ENCODE data around the gene OSBPL3. TPM values are rescaled to one million over a fixed set of nuclear protein-coding genes. Genes with fewer than 3 reads are reported as not detected.

The OSBPL3 gene
- total RNA-seq, 4 donors from 2014 or later = 4.3 to 8.6 (median 7.1) TPM

- no peak for DNase-seq (ENCODE audit: low spot score)
- no peak for ATAC-seq (ENCODE audit: low FRiP score)
- no peak for TF ChIP-seq CTCF (IDR thresholded peaks at IDR 0.05)
These were observed 150.9 kb downstream of the OSBPL3 start for GRCh38 chr7:24828891-24829661.

- DNase-seq (ENCODE audit: low spot score) = no peak
- no peak for TF ChIP-seq CTCF (IDR thresholded peaks at IDR 0.05)
- no peak for ATAC-seq (ENCODE audit: low FRiP score)
These were observed 152.4 kb downstream of the OSBPL3 start for GRCh38 chr7:24827589-24827988.

GRCh38 chr7:24827027-24827426 is 153.0 kb downstream of the OSBPL3 start:
- ATAC-seq (ENCODE audit: low FRiP score) (no peak), DNase-seq (ENCODE audit: low spot score) (no peak)
- TF ChIP-seq CTCF (IDR thresholded peaks at IDR 0.05) = no peak

GRCh38 chr7:24826662-24827020 is 153.3 kb downstream of the OSBPL3 start:
- DNase-seq (ENCODE audit: low spot score) = no peak
- no peak for ATAC-seq (ENCODE audit: low FRiP score)
- no peak for TF ChIP-seq CTCF (IDR thresholded peaks at IDR 0.05)

GRCh38 chr7:24825931-24826661 is 153.9 kb downstream of the OSBPL3 start:
- peak; percentile 65 for ATAC-seq (ENCODE audit: low FRiP score)
- no peak for DNase-seq (ENCODE audit: low spot score)
- TF ChIP-seq CTCF (IDR thresholded peaks at IDR 0.05) = no peak

GRCh38 chr7:24825381-24825794 is 154.6 kb downstream of the OSBPL3 start:
- DNase-seq (ENCODE audit: low spot score) = no peak
- no peak for ATAC-seq (ENCODE audit: low FRiP score)
- TF ChIP-seq CTCF (IDR thresholded peaks at IDR 0.05) = no peak

GRCh38 chr7:24824896-24825295 is 155.1 kb downstream of the OSBPL3 start:
- ATAC-seq (ENCODE audit: low FRiP score) (no peak), DNase-seq (ENCODE audit: low spot score) (no peak)
- no peak for TF ChIP-seq CTCF (IDR thresholded peaks at IDR 0.05)
